Astrocyte (in vitro differentiated cells and primary cell): ENCODE measurements around the gene IRAK1. TPM values are rescaled to one million over a fixed set of nuclear protein-coding genes. Genes with fewer than 3 reads are reported as not detected.

Experiments
- DNase-seq: peaks from one replicate; pipeline ENCODE4 v3.0.0-alpha.2; 2010; ENCODE audit warnings: low read depth
- FAIRE-seq: peaks from 2 replicates; lab custom pipeline; 2011; peaks lifted over from hg19 to GRCh38; lab: Jason Lieb, UNC
- H2AFZ ChIP-seq: 2 replicates; pipeline ENCODE4 v1.6.0; 2012; ENCODE audit warnings: low read depth, low read length, inconsistent platforms
- H3K27ac ChIP-seq: 2 replicates; pipeline ENCODE4 v1.5.1; 2011; ENCODE audit warnings: low read depth, low read length, inconsistent platforms
- H3K27me3 ChIP-seq: 2 replicates; pipeline ENCODE4 v1.6.0; 2011; ENCODE audit warnings: low read length, inconsistent platforms; ENCODE audit not compliant: insufficient read depth
- H3K36me3 ChIP-seq: 2 replicates; pipeline ENCODE4 v1.5.1; 2011; ENCODE audit warnings: low read length, inconsistent platforms; ENCODE audit not compliant: insufficient read depth
- H3K4me1 ChIP-seq: 2 replicates; pipeline ENCODE4 v1.5.1; 2011; ENCODE audit warnings: low read length, inconsistent platforms; ENCODE audit not compliant: insufficient read depth
- H3K4me2 ChIP-seq: 2 replicates; pipeline ENCODE4 v1.6.0; 2012; ENCODE audit warnings: low read length, inconsistent platforms
- H3K4me3 ChIP-seq: 2 replicates; pipeline ENCODE4 v1.5.1; 2011; ENCODE audit warnings: low read depth, mild to moderate bottlenecking, low read length, inconsistent platforms; ENCODE audit not compliant: insufficient read depth
- H3K79me2 ChIP-seq: 2 replicates; pipeline ENCODE4 v1.6.0; 2012; ENCODE audit warnings: mild to moderate bottlenecking, low read length, inconsistent platforms; ENCODE audit not compliant: insufficient read depth
- H3K9ac ChIP-seq: 2 replicates; pipeline ENCODE4 v1.6.0; 2012; ENCODE audit warnings: mild to moderate bottlenecking, low read length, inconsistent platforms
- H3K9me3 ChIP-seq: 2 replicates; pipeline ENCODE4 v1.5.1; 2012; ENCODE audit warnings: low read depth, mild to moderate bottlenecking, low read length, inconsistent platforms; ENCODE audit not compliant: insufficient read depth
- H4K20me1 ChIP-seq: 2 replicates; pipeline ENCODE4 v1.6.0; 2012; ENCODE audit warnings: low read length, inconsistent platforms; ENCODE audit not compliant: insufficient read depth
- H3K27ac Mint-ChIP-seq: one replicate; pipeline ENCODE4 v1.8.0; 2021; ENCODE audit warnings: mild to moderate bottlenecking, mixed read lengths; ENCODE audit not compliant: unreplicated experiment
- H3K27me3 Mint-ChIP-seq: one replicate; pipeline ENCODE4 v1.8.0; 2021; ENCODE audit warnings: low read depth, mixed read lengths; ENCODE audit not compliant: unreplicated experiment
- H3K36me3 Mint-ChIP-seq: one replicate; pipeline ENCODE4 v1.8.0; 2021; ENCODE audit warnings: low read depth, mixed read lengths; ENCODE audit not compliant: unreplicated experiment
- H3K4me1 Mint-ChIP-seq: one replicate; pipeline ENCODE4 v1.8.0; 2021; ENCODE audit warnings: low read depth, mixed read lengths; ENCODE audit not compliant: unreplicated experiment
- H3K4me3 Mint-ChIP-seq: one replicate; pipeline ENCODE4 v1.8.0; 2021; ENCODE audit warnings: mild to moderate bottlenecking, moderate library complexity, mixed read lengths; ENCODE audit not compliant: unreplicated experiment
- H3K9me3 Mint-ChIP-seq: one replicate; pipeline ENCODE4 v1.8.0; 2021; ENCODE audit warnings: mild to moderate bottlenecking, mixed read lengths; ENCODE audit not compliant: unreplicated experiment
- EZH2 ChIP-seq: IDR thresholded peaks from 2 replicates; pipeline ENCODE4 v1.6.1; 2012; ENCODE audit warnings: mild to moderate bottlenecking, low read length, inconsistent platforms; ENCODE audit not compliant: insufficient read depth
- total RNA-seq: library from RNA; stranded (reverse); gene quantifications from 2 replicates; pipeline ENCODE4 v1.2.1, GENCODE V29; 2021
- TF ChIP-seq, protein P1 (sequence below): IDR thresholded peaks from 2 replicates; pipeline ENCODE4 v1.5.1; 2011; ENCODE audit warnings: low read depth, mild to moderate bottlenecking, inconsistent platforms, low read length, moderate library complexity; ENCODE audit not compliant: insufficient read depth

Gene IRAK1
- total RNA-seq, 1 donor from 2014 or later = 69.6 TPM

DNA sequence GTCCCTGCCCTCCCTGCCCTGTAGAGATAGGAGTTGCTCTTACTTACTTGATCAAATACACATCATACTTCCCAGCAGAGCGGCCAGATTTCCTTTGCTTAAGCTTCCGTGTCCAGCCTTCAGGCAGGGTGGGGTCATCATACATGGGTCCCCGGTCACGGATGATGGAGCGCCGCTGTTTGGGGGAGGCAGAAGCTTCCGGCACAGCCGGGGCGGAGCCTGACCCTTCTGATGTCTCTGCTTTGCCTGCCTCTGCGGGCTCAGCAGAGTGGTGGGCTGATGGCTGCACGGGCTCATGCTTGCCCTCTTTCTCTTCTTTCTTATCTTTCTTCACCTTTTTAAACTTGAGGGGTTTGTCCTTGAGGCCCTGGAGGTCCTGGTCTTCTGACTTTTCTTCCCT is 12.5 kb upstream of the IRAK1 start:
- H3K36me3 ChIP-seq = peaks cover 3% of the 10 kb centered on the region
- H3K4me2 ChIP-seq = no peak overlapping the region
- no peaks in the 10 kb centered on the region for H3K4me1 ChIP-seq
- H4K20me1 ChIP-seq = peaks cover 19% of the 10 kb centered on the region
- FAIRE-seq (no peak), DNase-seq (no peak)
- H3K79me2 ChIP-seq = peaks cover 24% of the 10 kb centered on the region
- Mint-ChIP-seq H3K4me1 (peaks cover 18% of the 10 kb centered on the region), H3K9me3 (no peaks in the 10 kb centered on the region), H3K4me3 (no peak overlapping the region), H3K27ac (peak overlapping the region; percentile 34), H3K27me3 (no peaks in the 10 kb centered on the region), H3K36me3 (peaks cover 4% of the 10 kb centered on the region)
- no peak overlapping the region for H2AFZ ChIP-seq
- H3K27ac ChIP-seq = no peak overlapping the region
- H3K9ac ChIP-seq = no peak overlapping the region
- TF ChIP-seq, protein P1, sequence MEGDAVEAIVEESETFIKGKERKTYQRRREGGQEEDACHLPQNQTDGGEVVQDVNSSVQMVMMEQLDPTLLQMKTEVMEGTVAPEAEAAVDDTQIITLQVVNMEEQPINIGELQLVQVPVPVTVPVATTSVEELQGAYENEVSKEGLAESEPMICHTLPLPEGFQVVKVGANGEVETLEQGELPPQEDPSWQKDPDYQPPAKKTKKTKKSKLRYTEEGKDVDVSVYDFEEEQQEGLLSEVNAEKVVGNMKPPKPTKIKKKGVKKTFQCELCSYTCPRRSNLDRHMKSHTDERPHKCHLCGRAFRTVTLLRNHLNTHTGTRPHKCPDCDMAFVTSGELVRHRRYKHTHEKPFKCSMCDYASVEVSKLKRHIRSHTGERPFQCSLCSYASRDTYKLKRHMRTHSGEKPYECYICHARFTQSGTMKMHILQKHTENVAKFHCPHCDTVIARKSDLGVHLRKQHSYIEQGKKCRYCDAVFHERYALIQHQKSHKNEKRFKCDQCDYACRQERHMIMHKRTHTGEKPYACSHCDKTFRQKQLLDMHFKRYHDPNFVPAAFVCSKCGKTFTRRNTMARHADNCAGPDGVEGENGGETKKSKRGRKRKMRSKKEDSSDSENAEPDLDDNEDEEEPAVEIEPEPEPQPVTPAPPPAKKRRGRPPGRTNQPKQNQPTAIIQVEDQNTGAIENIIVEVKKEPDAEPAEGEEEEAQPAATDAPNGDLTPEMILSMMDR = no peak
- no peak for TF ChIP-seq EZH2
- no peaks in the 10 kb centered on the region for H3K9me3 ChIP-seq
- H3K27me3 ChIP-seq = no peaks in the 10 kb centered on the region
- H3K4me3 ChIP-seq = no peak overlapping the region

DNA sequence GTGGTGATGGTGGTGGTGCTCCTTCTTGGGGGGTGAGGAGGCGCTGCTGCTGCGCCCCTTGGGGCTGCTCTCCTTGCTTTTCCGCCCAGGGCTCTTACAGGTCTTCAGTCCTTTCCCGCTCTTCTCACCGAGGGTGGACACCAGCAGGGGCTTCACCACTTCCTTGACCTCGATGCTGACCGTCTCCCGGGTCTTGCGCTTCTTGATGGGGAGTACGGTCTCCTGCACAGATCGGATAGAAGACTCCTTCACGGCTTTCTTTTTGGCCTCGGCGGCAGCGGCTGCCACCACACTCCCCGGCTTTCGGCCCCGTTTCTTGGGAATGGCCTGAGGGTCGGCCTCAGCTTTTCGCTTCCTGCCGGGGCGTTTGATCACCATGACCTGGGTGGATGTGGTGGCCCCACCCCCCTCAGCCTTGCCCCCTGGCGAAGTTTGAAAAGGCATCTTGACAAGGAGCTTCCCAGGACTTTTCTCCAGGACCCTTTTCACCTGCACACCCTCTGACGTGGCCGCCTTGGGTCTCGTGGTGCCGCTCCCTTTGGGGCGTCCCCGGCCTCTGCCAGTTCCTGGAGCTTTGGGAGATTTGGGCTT is 11.1 kb upstream of the IRAK1 start:
- Mint-ChIP-seq H3K36me3 (peaks cover 3% of the 10 kb centered on the region), H3K9me3 (no peaks in the 10 kb centered on the region), H3K27ac (no peak overlapping the region), H3K27me3 (no peaks in the 10 kb centered on the region), H3K4me1 (peaks cover 16% of the 10 kb centered on the region), H3K4me3 (no peak overlapping the region)
- Histone ChIP-seq H3K4me1 (no peaks in the 10 kb centered on the region), H3K27ac (no peak overlapping the region), H3K4me2 (no peak overlapping the region), H4K20me1 (peaks cover 19% of the 10 kb centered on the region), H3K36me3 (peaks cover 3% of the 10 kb centered on the region), H3K4me3 (no peak overlapping the region), H2AFZ (no peak overlapping the region), H3K27me3 (no peaks in the 10 kb centered on the region), H3K9me3 (no peaks in the 10 kb centered on the region), H3K79me2 (peaks cover 24% of the 10 kb centered on the region), H3K9ac (no peak overlapping the region)
- DNase-seq (no peak), FAIRE-seq (no peak)
- TF ChIP-seq, protein P1 = no peak
- TF ChIP-seq EZH2 = no peak

DNA sequence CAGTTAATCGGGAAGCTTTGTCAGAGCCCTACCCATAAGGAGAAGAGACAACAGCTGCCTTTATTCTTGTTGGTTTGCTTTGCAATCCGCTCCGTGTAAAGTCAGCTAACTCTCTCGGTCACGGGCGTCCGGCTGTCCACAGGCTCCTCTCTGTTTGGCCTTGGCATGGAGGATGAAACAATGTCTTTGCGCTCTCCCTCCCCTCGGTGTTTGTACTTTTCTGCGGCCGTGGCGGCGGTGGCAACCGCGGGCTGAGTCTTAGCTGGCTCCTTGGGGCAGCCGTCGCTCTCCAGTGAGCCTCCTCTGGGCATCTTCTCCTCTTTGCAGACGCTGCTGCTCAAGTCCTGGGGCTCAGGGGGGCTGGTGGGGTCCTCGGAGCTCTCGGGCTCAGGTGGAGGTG is 10.6 kb upstream of the IRAK1 start:
- Mint-ChIP-seq H3K27ac (no peak overlapping the region), H3K27me3 (no peaks in the 10 kb centered on the region), H3K4me3 (no peak overlapping the region), H3K36me3 (peaks cover 3% of the 10 kb centered on the region), H3K9me3 (no peaks in the 10 kb centered on the region), H3K4me1 (peaks cover 16% of the 10 kb centered on the region)
- no peak overlapping the region for H3K4me2 ChIP-seq
- peaks cover 3% of the 10 kb centered on the region for H3K36me3 ChIP-seq
- H3K4me3 ChIP-seq = no peak overlapping the region
- H3K4me1 ChIP-seq = no peaks in the 10 kb centered on the region
- H3K9me3 ChIP-seq = no peaks in the 10 kb centered on the region
- no peak overlapping the region for H2AFZ ChIP-seq
- no peak overlapping the region for H3K9ac ChIP-seq
- peaks cover 19% of the 10 kb centered on the region for H4K20me1 ChIP-seq
- H3K27ac ChIP-seq = no peak overlapping the region
- FAIRE-seq = no peak
- no peak for TF ChIP-seq EZH2
- TF ChIP-seq, protein P1 = no peak
- DNase-seq = no peak
- H3K27me3 ChIP-seq = no peaks in the 10 kb centered on the region
- H3K79me2 ChIP-seq = peaks cover 22% of the 10 kb centered on the region
